Measurements from ENCODE around the gene F11R. TPM values are rescaled to one million over a fixed set of nuclear protein-coding genes. Genes with fewer than 3 reads are reported as not detected.
A peak's percentile ranks its signal among the peaks of the same experiment; 100 is the strongest.
"Not testable (repeated sequence)": the region's sequence is repeated elsewhere in the genome, so short reads cannot be mapped to it uniquely, and the experiment has no call there.

The F11R gene
- total and polyA plus RNA-seq, 3 donors from 2014 or later = 34.5 to 54.0 (median 38.3) TPM

- no peaks in the 10 kb centered on the region for H3K9me3 ChIP-seq
- no peaks in the 10 kb centered on the region for H3K36me3 ChIP-seq (ENCODE audit: low read depth, missing control alignments)
- DNase-seq = no peak
- TF ChIP-seq POLR2A (IDR thresholded peaks at IDR 0.05) = no peak
- no peak for TF ChIP-seq CTCF (IDR thresholded peaks at IDR 0.05)
- H3K4me3 ChIP-seq = no peak overlapping the region
- H3K27me3 ChIP-seq = no peaks in the 10 kb centered on the region
- H3K27ac ChIP-seq = no peak overlapping the region
- WGBS, 2 donors = 96 to 100% methylated on average over 3 of the region's 3 CpGs
- intact Hi-C loops (cut with DNase I; ENCODE audit: low total_unique reads) = no loop called here
- peaks cover 18% of the 10 kb centered on the region for H3K4me1 ChIP-seq
Measured at GRCh38 chr1:161033751-161034150, 12.8 kb upstream of the F11R start.

- Histone ChIP-seq H3K36me3 (ENCODE audit: low read depth, missing control alignments) (no peaks in the 10 kb centered on the region), H3K27ac (peak overlapping the region; percentile 10 to 55), H3K4me1 (peaks cover 10% of the 10 kb centered on the region), H3K27me3 (no peaks in the 10 kb centered on the region), H3K4me3 (no peak overlapping the region), H3K9me3 (no peaks in the 10 kb centered on the region)
- DNase-seq = no peak
- intact Hi-C loops (cut with DNase I; ENCODE audit: low total_unique reads) = no loop called here
- WGBS, 2 donors = 36 to 57% methylated on average over 1 of the region's 1 CpG
- TF ChIP-seq CTCF (IDR thresholded peaks at IDR 0.05) (no peak), POLR2A (IDR thresholded peaks at IDR 0.05) (no peak)
Measured at GRCh38 chr1:161032409-161032808, 11.5 kb upstream of the F11R start.

GRCh38 chr1:161031874-161032273 is 10.9 kb upstream of the F11R start:
- Histone ChIP-seq H3K27me3 (no peaks in the 10 kb centered on the region), H3K4me1 (peaks cover 6% of the 10 kb centered on the region), H3K27ac (peak overlapping the region in 1 of 2 donors; percentile 30), H3K9me3 (no peaks in the 10 kb centered on the region), H3K36me3 (ENCODE audit: low read depth, missing control alignments) (no peaks in the 10 kb centered on the region), H3K4me3 (no peak overlapping the region)
- intact Hi-C loops (cut with DNase I; ENCODE audit: low total_unique reads) = no loop called here
- DNase-seq = no peak
- TF ChIP-seq POLR2A (IDR thresholded peaks at IDR 0.05) = no peak
- TF ChIP-seq CTCF (IDR thresholded peaks at IDR 0.05) = no peak
- WGBS, 2 donors = 65 to 70% methylated on average over 2 of the region's 2 CpGs

- intact Hi-C loops (cut with DNase I; ENCODE audit: low total_unique reads); H3K27ac ChIP-seq; H3K9me3 ChIP-seq; H3K36me3 ChIP-seq (ENCODE audit: low read depth, missing control alignments); H3K4me1 ChIP-seq; DNase-seq; H3K4me3 ChIP-seq; H3K27me3 ChIP-seq: not testable (repeated sequence)
- 75 to 84% methylated on average over 4 to 28 of the region's 32 CpGs for WGBS, 2 donors
Measured at GRCh38 chr1:161029466-161029865, 8.5 kb upstream of the F11R start.

- DNase-seq; H3K9me3 ChIP-seq; H3K4me3 ChIP-seq; H3K4me1 ChIP-seq; H3K27ac ChIP-seq; intact Hi-C loops (cut with DNase I; ENCODE audit: low total_unique reads); H3K27me3 ChIP-seq; H3K36me3 ChIP-seq (ENCODE audit: low read depth, missing control alignments): not testable (repeated sequence)
- WGBS, 2 donors = 50 to 75% methylated on average over 1 of the region's 1 CpG
Measured at GRCh38 chr1:161026954-161027353, 6.0 kb upstream of the F11R start.

GRCh38 chr1:161022432-161022831 is 1.5 kb upstream of the F11R start:
- H3K4me3 ChIP-seq; intact Hi-C loops (cut with DNase I; ENCODE audit: low total_unique reads); H3K4me1 ChIP-seq; H3K9me3 ChIP-seq; H3K36me3 ChIP-seq (ENCODE audit: low read depth, missing control alignments); H3K27ac ChIP-seq; H3K27me3 ChIP-seq; DNase-seq: not testable (repeated sequence)
- 68 to 79% methylated on average over 12 of the region's 12 CpGs for WGBS, 2 donors

Data from testis (tissue), 3 donors.